HL-60 (cell line): ENCODE measurements around the gene TREML1.

ENCODE experiments used
- POLR2AphosphoS5 ChIP-seq: IDR thresholded peaks from 2 replicates; pipeline ENCODE4 v1.6.1; 2012; ENCODE audit warnings: low read depth
- TF ChIP-seq, protein P1 (sequence below): IDR thresholded peaks from one replicate; pipeline ENCODE4 v1.5.1; 2011; ENCODE audit warnings: low read length, control low read depth, inconsistent platforms; ENCODE audit not compliant: insufficient read depth

DNA sequence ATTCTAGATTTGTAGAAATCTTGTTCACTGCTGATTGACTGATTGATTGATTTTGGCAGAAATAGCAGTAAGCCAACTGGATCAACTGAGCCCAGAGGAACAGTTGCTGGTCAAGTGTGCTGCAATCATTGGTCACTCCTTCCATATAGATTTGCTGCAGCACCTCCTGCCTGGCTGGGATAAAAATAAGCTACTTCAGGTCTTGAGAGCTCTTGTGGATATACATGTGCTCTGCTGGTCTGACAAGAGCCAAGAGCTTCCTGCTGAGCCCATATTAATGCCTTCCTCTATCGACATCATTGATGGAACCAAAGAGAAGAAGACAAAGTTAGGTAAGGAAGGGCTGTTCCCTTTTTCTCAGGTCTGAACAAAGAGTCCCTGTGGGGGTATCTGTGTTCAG lies 31.2 kb downstream of the TREML1 start:
- TF ChIP-seq, protein P1, sequence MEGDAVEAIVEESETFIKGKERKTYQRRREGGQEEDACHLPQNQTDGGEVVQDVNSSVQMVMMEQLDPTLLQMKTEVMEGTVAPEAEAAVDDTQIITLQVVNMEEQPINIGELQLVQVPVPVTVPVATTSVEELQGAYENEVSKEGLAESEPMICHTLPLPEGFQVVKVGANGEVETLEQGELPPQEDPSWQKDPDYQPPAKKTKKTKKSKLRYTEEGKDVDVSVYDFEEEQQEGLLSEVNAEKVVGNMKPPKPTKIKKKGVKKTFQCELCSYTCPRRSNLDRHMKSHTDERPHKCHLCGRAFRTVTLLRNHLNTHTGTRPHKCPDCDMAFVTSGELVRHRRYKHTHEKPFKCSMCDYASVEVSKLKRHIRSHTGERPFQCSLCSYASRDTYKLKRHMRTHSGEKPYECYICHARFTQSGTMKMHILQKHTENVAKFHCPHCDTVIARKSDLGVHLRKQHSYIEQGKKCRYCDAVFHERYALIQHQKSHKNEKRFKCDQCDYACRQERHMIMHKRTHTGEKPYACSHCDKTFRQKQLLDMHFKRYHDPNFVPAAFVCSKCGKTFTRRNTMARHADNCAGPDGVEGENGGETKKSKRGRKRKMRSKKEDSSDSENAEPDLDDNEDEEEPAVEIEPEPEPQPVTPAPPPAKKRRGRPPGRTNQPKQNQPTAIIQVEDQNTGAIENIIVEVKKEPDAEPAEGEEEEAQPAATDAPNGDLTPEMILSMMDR: no peak
- no peak for TF ChIP-seq POLR2AphosphoS5
